Measurements from ENCODE around the gene C22orf39. TPM values are rescaled to one million over a fixed set of nuclear protein-coding genes. Genes with fewer than 3 reads are reported as not detected.

C22orf39 gene
- total RNA-seq, 1 experiment from 2014 or later: 19.3 TPM

DNA sequence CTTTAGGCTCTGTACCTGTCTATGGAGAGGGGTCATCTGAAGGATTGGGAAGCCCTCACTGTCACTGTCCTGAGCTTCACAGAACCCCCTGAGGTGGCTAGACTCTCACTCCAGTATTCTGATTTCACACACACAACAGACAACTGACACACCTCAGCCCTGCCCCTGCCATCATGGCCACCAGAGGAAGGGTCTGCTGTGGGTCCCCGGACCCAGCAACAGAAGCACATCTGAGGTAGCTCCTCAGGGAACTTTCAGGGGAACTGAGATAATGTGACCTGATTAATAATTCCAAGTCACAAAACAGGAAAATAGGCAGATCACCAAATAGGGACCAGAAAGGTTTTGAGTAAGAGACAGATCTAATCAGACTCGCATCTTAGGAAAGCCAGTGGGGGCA is 7.5 kb upstream of the C22orf39 start:
- Histone ChIP-seq H4K8ac (replicated peaks; ENCODE audit: insufficient read length, low read depth, low read length) (no peak overlapping the region), H3K23ac (ENCODE audit: insufficient read length, low read depth, low read length) (no peak overlapping the region), H4K91ac (ENCODE audit: insufficient read length, low read depth, low read length) (no peak overlapping the region), H3K23me2 (ENCODE audit: insufficient read length, low read depth, low read length, poor library complexity, severe bottlenecking) (no peaks in the 10 kb centered on the region), H2AFZ (ENCODE audit: low read length) (no peak overlapping the region), H2AK5ac (ENCODE audit: insufficient read length, low read length) (no peak overlapping the region), H3K27ac (ENCODE audit: insufficient read length, low read depth, low read length) (no peak overlapping the region), H2BK20ac (ENCODE audit: low read depth, low read length, poor library complexity, severe bottlenecking) (no peak overlapping the region), H3T11ph (ENCODE audit: low read length) (no peak overlapping the region), H3K79me1 (ENCODE audit: insufficient read depth, low read depth, low read length, poor library complexity, severe bottlenecking) (no peaks in the 10 kb centered on the region), H3K4me2 (ENCODE audit: insufficient read depth, insufficient read length, low read length) (no peak overlapping the region), H2BK120ac (ENCODE audit: low read depth, low read length, poor library complexity, severe bottlenecking) (no peak overlapping the region), H4K5ac (ENCODE audit: insufficient read length, low read depth, low read length) (no peak overlapping the region), H3K79me2 (ENCODE audit: insufficient read depth, low read length) (no peaks in the 10 kb centered on the region), H3K9me3 (ENCODE audit: control insufficient read depth, low read depth, low read length) (no peaks in the 10 kb centered on the region), H3K4ac (ENCODE audit: low read depth, low read length) (no peak overlapping the region), H3K4me1 (ENCODE audit: insufficient read depth, low read length) (no peaks in the 10 kb centered on the region), H2BK15ac (ENCODE audit: low read depth, low read length) (no peak overlapping the region), H3K9ac (ENCODE audit: extremely low read depth, insufficient read length, low read length) (no peak overlapping the region), H4K20me1 (ENCODE audit: control insufficient read depth, insufficient read depth, insufficient read length) (no peaks in the 10 kb centered on the region), H3K14ac (ENCODE audit: insufficient read depth, low read length) (no peak overlapping the region), H3K27me3 (ENCODE audit: insufficient read depth, low read length) (no peaks in the 10 kb centered on the region), H3K56ac (ENCODE audit: insufficient read length, low read depth, low read length) (no peak overlapping the region), H2BK12ac (ENCODE audit: insufficient read length, low read depth, low read length) (no peak overlapping the region), H3K18ac (ENCODE audit: insufficient read length, low read depth, low read length) (no peak overlapping the region), H2BK5ac (ENCODE audit: insufficient read length, low read length) (no peak overlapping the region)
- Mint-ChIP-seq H3K4me3 (no peak overlapping the region), H3K27me3 (ENCODE audit: low read depth) (no peaks in the 10 kb centered on the region), H3K9me3 (no peaks in the 10 kb centered on the region), H3K36me3 (ENCODE audit: insufficient read depth in 1 of 3, low read depth in 3 of 3) (peaks cover 35 to 86% (median 60%) of the 10 kb centered on the region in 3 experiments), H3K4me1 (peaks cover 2 to 12% of the 10 kb centered on the region in 2 experiments; a peak in 2 of 4 replicates), H3K27ac (no peak overlapping the region)
- no CpG with 5 or more reads among the region's 2 CpGs for WGBS (ENCODE audit: extremely low coverage, insufficient read length, low lambda C conversion rate)
- TF ChIP-seq, protein P1, sequence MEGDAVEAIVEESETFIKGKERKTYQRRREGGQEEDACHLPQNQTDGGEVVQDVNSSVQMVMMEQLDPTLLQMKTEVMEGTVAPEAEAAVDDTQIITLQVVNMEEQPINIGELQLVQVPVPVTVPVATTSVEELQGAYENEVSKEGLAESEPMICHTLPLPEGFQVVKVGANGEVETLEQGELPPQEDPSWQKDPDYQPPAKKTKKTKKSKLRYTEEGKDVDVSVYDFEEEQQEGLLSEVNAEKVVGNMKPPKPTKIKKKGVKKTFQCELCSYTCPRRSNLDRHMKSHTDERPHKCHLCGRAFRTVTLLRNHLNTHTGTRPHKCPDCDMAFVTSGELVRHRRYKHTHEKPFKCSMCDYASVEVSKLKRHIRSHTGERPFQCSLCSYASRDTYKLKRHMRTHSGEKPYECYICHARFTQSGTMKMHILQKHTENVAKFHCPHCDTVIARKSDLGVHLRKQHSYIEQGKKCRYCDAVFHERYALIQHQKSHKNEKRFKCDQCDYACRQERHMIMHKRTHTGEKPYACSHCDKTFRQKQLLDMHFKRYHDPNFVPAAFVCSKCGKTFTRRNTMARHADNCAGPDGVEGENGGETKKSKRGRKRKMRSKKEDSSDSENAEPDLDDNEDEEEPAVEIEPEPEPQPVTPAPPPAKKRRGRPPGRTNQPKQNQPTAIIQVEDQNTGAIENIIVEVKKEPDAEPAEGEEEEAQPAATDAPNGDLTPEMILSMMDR (conservative IDR thresholded peaks at IDR 0.05): no peak
- no peak for DNase-seq

Measured in H9 (cell line).